IPS-20b (cell line): ENCODE data around the gene FBXW12.
A peak's percentile ranks its signal among the peaks of the same experiment; 100 is the strongest.

Source experiments
- H3K27ac ChIP-seq: one replicate; pipeline ENCODE4 v1.5.1; 2013; ENCODE audit warnings: low read length
- H3K27me3 ChIP-seq: 2 replicates; pipeline ENCODE4 v1.6.1; 2013; ENCODE audit warnings: mild to moderate bottlenecking, low read length, inconsistent platforms; ENCODE audit not compliant: insufficient read depth
- H3K36me3 ChIP-seq: 2 replicates; pipeline ENCODE4 v1.6.1; 2013; ENCODE audit warnings: low read depth, mild to moderate bottlenecking, inconsistent platforms, low read length, moderate library complexity; ENCODE audit not compliant: insufficient read depth
- H3K4me1 ChIP-seq: 2 replicates; pipeline ENCODE4 v1.6.1; 2013; ENCODE audit warnings: mild to moderate bottlenecking, control low read depth, inconsistent platforms, low read length, moderate library complexity; ENCODE audit not compliant: insufficient read depth
- H3K4me3 ChIP-seq: 2 replicates; pipeline ENCODE4 v1.5.1; 2013; ENCODE audit warnings: mild to moderate bottlenecking, low read length, inconsistent platforms
- H3K9ac ChIP-seq: 2 replicates; pipeline ENCODE4 v1.6.1; 2013; ENCODE audit warnings: low read depth, mild to moderate bottlenecking, inconsistent platforms, low read length, moderate library complexity
- H3K9me3 ChIP-seq: 2 replicates; pipeline ENCODE4 v1.6.1; 2013; ENCODE audit warnings: mild to moderate bottlenecking, low read depth, low read length, inconsistent platforms; ENCODE audit not compliant: insufficient read depth

Gene FBXW12

GRCh38 chr3:48434591-48435222 lies 62.7 kb downstream of the FBXW12 start:
- no peak overlapping the region for H3K9ac ChIP-seq
- no peak overlapping the region for H3K27ac ChIP-seq
- peaks cover 36% of the 10 kb centered on the region for H3K36me3 ChIP-seq
- no peaks in the 10 kb centered on the region for H3K9me3 ChIP-seq
- H3K27me3 ChIP-seq, result no peaks in the 10 kb centered on the region
- H3K4me3 ChIP-seq, result no peak overlapping the region
- H3K4me1 ChIP-seq, result peaks cover 11% of the 10 kb centered on the region; the same call in 1 of the 2 replicates

- H3K4me3 ChIP-seq, result no peak overlapping the region
- H3K27me3 ChIP-seq, result no peaks in the 10 kb centered on the region
- no peak overlapping the region for H3K27ac ChIP-seq
- peaks cover 10% of the 10 kb centered on the region; the same call in 1 of the 2 replicates for H3K4me1 ChIP-seq
- peaks cover 36% of the 10 kb centered on the region for H3K36me3 ChIP-seq
- no peak overlapping the region for H3K9ac ChIP-seq
- no peaks in the 10 kb centered on the region for H3K9me3 ChIP-seq
Measured at GRCh38 chr3:48435223-48435595, 63.2 kb downstream of the FBXW12 start.

- peaks cover 2% of the 10 kb centered on the region; the same call in 1 of the 2 replicates for H3K4me1 ChIP-seq
- no peak overlapping the region for H3K9ac ChIP-seq
- no peaks in the 10 kb centered on the region for H3K27me3 ChIP-seq
- no peak overlapping the region for H3K4me3 ChIP-seq
- no peaks in the 10 kb centered on the region for H3K9me3 ChIP-seq
- H3K36me3 ChIP-seq, result peaks cover 36% of the 10 kb centered on the region
- H3K27ac ChIP-seq, result no peak overlapping the region
Measured at GRCh38 chr3:48435774-48436476, 63.9 kb downstream of the FBXW12 start.

- Histone ChIP-seq H3K27ac (no peak overlapping the region), H3K4me3 (no peak overlapping the region), H3K4me1 (0 out of 2 replicates have a peak, but pooled peaks cover 2% of the 10 kb centered on the region), H3K9ac (no peak overlapping the region), H3K27me3 (no peaks in the 10 kb centered on the region), H3K36me3 (peaks cover 33% of the 10 kb centered on the region), H3K9me3 (no peaks in the 10 kb centered on the region)
Measured at GRCh38 chr3:48436477-48436787, 64.4 kb downstream of the FBXW12 start.

DNA sequence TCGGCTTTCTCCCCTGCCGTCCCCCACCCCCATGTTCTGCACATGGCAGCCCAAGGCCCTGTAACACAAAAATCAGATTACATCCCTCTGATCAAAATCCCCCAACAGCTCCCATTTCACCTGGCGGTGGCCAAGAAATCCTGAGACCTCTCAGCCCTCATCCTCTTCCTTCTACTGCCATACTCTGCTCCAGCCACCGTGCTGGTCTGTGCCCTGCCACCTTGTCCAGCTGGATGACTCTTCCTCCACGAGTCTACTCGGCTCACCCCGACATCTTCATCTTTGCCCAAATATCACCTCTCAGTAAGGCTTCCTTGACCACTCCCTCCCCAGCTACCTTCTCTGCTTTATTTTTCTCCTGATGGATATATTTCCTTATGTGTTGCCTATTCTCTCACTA lies 64.8 kb downstream of the FBXW12 start:
- Histone ChIP-seq H3K9ac (no peak overlapping the region), H3K4me1 (0 out of 2 replicates have a peak, but pooled peaks cover 4% of the 10 kb centered on the region), H3K27me3 (no peaks in the 10 kb centered on the region), H3K36me3 (peaks cover 33% of the 10 kb centered on the region), H3K4me3 (no peak overlapping the region), H3K27ac (no peak overlapping the region), H3K9me3 (no peaks in the 10 kb centered on the region)

DNA sequence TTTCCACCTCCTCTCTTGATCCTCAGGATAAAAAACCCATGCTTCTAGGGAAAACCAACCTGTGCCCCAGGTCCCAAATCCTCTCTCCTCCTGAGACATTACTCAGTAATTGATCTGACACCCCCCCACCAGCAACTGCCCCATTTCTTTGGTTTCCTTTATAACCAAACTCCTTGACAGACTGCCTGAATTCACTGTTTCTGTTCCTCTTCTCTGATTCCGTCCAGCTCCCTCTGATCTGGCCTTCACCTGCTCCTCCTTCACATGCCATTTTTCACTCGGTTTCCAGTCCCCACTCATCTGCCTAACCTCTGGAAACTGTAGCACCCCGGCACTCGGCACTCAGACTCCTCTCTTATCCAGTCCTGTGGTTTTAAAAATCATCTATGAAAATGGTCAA lies 65.8 kb downstream of the FBXW12 start:
- H3K27ac ChIP-seq, result no peak overlapping the region
- no peaks in the 10 kb centered on the region for H3K27me3 ChIP-seq
- no peak overlapping the region for H3K9ac ChIP-seq
- H3K4me3 ChIP-seq, result no peak overlapping the region
- 0 out of 2 replicates have a peak, but pooled peaks cover 4% of the 10 kb centered on the region for H3K4me1 ChIP-seq
- peaks cover 35% of the 10 kb centered on the region for H3K36me3 ChIP-seq
- H3K9me3 ChIP-seq, result no peaks in the 10 kb centered on the region

GRCh38 chr3:48439820-48440589 lies 68.0 kb downstream of the FBXW12 start, which contains the start of the genes CCDC51 and TMA7:
Gene CCDC51, minus strand, starts transcription at chr3:48440119. Its CDS starts 4,991 bp downstream, at chr3:48435128.
Gene TMA7, plus strand, starts transcription at chr3:48440257. Its CDS starts 40 bp downstream, at chr3:48440297.
- Histone ChIP-seq H3K27me3 (no peaks in the 10 kb centered on the region), H3K27ac (peak within 1 kb of the TSS; percentile 35), H3K9ac (peak within 1 kb of the TSS; percentile 96), H3K9me3 (no peaks in the 10 kb centered on the region), H3K4me3 (peak within 1 kb of the TSS; percentile 97), H3K4me1 (0 out of 2 replicates have a peak, but pooled peaks cover 4% of the 10 kb centered on the region), H3K36me3 (peaks cover 36% of the 10 kb centered on the region)

- Histone ChIP-seq H3K9me3 (no peaks in the 10 kb centered on the region), H3K36me3 (peaks cover 36% of the 10 kb centered on the region), H3K9ac (peak overlapping the region; percentile 96), H3K27ac (peak overlapping the region; percentile 31), H3K4me1 (0 out of 2 replicates have a peak, but pooled peaks cover 4% of the 10 kb centered on the region), H3K4me3 (peak overlapping the region; percentile 97), H3K27me3 (no peaks in the 10 kb centered on the region)
Measured at GRCh38 chr3:48440590-48440958, 68.6 kb downstream of the FBXW12 start.

GRCh38 chr3:48441940-48442339 lies 69.9 kb downstream of the FBXW12 start:
- Histone ChIP-seq H3K27ac (no peak overlapping the region), H3K4me3 (peak overlapping the region; percentile 97), H3K9ac (peak overlapping the region; percentile 23), H3K36me3 (peaks cover 36% of the 10 kb centered on the region), H3K9me3 (no peaks in the 10 kb centered on the region), H3K27me3 (no peaks in the 10 kb centered on the region), H3K4me1 (0 out of 2 replicates have a peak, but pooled peaks cover 4% of the 10 kb centered on the region)
